ENCODE data around the gene MASP2. TPM values are rescaled to one million over a fixed set of nuclear protein-coding genes. Genes with fewer than 3 reads are reported as not detected.
"Not testable (repeated sequence)": the region's sequence is repeated elsewhere in the genome, so short reads cannot be mapped to it uniquely, and the experiment has no call there.

The MASP2 gene
- total RNA-seq, 1 experiment from 2014 or later = 0.50 TPM

- ChIA-PET POLR2A (no interaction called here), CTCF (no interaction called here)
- Mint-ChIP-seq H3K27me3 (ENCODE audit: insufficient read depth, unreplicated experiment) (no peaks in the 10 kb centered on the region), H3K4me3 (ENCODE audit: unreplicated experiment) (no peak overlapping the region), H3K36me3 (ENCODE audit: insufficient read depth, unreplicated experiment) (peaks cover 73% of the 10 kb centered on the region), H3K4me1 (ENCODE audit: low read depth, unreplicated experiment) (no peaks in the 10 kb centered on the region), H3K9me3 (ENCODE audit: unreplicated experiment) (no peaks in the 10 kb centered on the region), H3K27ac (ENCODE audit: unreplicated experiment) (no peak overlapping the region)
- no peaks in the 10 kb centered on the region for H3K9me3 ChIP-seq
- H3K27me3 ChIP-seq (replicated peaks; ENCODE audit: control insufficient read depth, insufficient read depth, low read length) = no peaks in the 10 kb centered on the region
- H3K4me3 ChIP-seq (ENCODE audit: low read depth, low read length) = no peak overlapping the region
- peaks cover 6% of the 10 kb centered on the region for H3K36me3 ChIP-seq (ENCODE audit: control insufficient read depth, insufficient read depth, low read length)
- no TSS peak for BruUV-seq (replicated peaks)
- DNase-seq = peak in 1 of 2 experiments; percentile 21
- intact Hi-C loops (cut with micrococcal nuclease; ENCODE audit: unreplicated experiment) = no loop called here
- H3K4me1 ChIP-seq = no peaks in the 10 kb centered on the region
- TF ChIP-seq, protein P1, sequence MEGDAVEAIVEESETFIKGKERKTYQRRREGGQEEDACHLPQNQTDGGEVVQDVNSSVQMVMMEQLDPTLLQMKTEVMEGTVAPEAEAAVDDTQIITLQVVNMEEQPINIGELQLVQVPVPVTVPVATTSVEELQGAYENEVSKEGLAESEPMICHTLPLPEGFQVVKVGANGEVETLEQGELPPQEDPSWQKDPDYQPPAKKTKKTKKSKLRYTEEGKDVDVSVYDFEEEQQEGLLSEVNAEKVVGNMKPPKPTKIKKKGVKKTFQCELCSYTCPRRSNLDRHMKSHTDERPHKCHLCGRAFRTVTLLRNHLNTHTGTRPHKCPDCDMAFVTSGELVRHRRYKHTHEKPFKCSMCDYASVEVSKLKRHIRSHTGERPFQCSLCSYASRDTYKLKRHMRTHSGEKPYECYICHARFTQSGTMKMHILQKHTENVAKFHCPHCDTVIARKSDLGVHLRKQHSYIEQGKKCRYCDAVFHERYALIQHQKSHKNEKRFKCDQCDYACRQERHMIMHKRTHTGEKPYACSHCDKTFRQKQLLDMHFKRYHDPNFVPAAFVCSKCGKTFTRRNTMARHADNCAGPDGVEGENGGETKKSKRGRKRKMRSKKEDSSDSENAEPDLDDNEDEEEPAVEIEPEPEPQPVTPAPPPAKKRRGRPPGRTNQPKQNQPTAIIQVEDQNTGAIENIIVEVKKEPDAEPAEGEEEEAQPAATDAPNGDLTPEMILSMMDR (IDR thresholded peaks at IDR 0.05; ENCODE audit: insufficient read depth in 1 of 2, low read depth in 1 of 2, low read length in 1 of 2, severe bottlenecking in 1 of 2, unreplicated experiment in 1 of 2) = no peak
Observed at GRCh38 chr1:11067716-11068599, 20.9 kb upstream of the MASP2 start.

DNA sequence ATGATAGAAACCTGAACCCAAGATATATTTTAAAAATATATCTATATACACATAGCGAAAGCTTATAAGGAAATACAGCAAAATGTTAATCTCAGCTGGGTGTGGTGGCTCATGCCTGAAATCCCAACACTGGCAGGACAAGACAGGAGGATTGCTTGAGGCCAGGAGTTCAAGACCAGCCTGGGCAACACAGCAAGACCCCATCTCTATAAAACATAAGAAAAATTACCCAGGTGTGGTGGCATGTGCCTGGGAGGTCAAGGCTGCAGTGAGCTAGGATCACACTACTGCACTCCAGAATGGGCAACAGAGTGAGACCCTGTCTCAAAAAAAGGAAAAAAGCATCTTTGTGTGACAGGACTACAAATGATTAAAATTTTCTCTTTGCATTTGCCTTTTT, 18.8 kb upstream of the MASP2 start:
- no peaks in the 10 kb centered on the region for H3K27me3 Mint-ChIP-seq (ENCODE audit: insufficient read depth, unreplicated experiment)
- no peaks in the 10 kb centered on the region for H3K4me1 Mint-ChIP-seq (ENCODE audit: low read depth, unreplicated experiment)
- no peaks in the 10 kb centered on the region for H3K9me3 Mint-ChIP-seq (ENCODE audit: unreplicated experiment)
- H3K9me3 ChIP-seq = no peaks in the 10 kb centered on the region
- peaks cover 2% of the 10 kb centered on the region for H3K36me3 ChIP-seq (ENCODE audit: control insufficient read depth, insufficient read depth, low read length)
- no peaks in the 10 kb centered on the region for H3K27me3 ChIP-seq (replicated peaks; ENCODE audit: control insufficient read depth, insufficient read depth, low read length)
- H3K4me3 Mint-ChIP-seq (ENCODE audit: unreplicated experiment) = no peak overlapping the region
- ChIA-PET POLR2A (no interaction called here), CTCF (no interaction called here)
- DNase-seq = no peak
- H3K27ac Mint-ChIP-seq (ENCODE audit: unreplicated experiment) = no peak overlapping the region
- intact Hi-C loops (cut with micrococcal nuclease; ENCODE audit: unreplicated experiment) = no loop called here
- H3K4me3 ChIP-seq (ENCODE audit: low read depth, low read length) = no peak overlapping the region
- H3K36me3 Mint-ChIP-seq (ENCODE audit: insufficient read depth, unreplicated experiment) = peaks cover 65% of the 10 kb centered on the region
- 0 out of 2 replicates have a peak, but pooled peaks cover 4% of the 10 kb centered on the region for H3K4me1 ChIP-seq
- BruUV-seq (replicated peaks) = no TSS peak
- TF ChIP-seq, protein P1 (IDR thresholded peaks at IDR 0.05; ENCODE audit: insufficient read depth in 1 of 2, low read depth in 1 of 2, low read length in 1 of 2, severe bottlenecking in 1 of 2, unreplicated experiment in 1 of 2) = no peak

- H3K27me3 Mint-ChIP-seq (ENCODE audit: insufficient read depth, unreplicated experiment) = no peaks in the 10 kb centered on the region
- no peak for DNase-seq
- no TSS peak for BruUV-seq (replicated peaks)
- H3K9me3 Mint-ChIP-seq (ENCODE audit: unreplicated experiment) = no peaks in the 10 kb centered on the region
- no peak overlapping the region for H3K27ac Mint-ChIP-seq (ENCODE audit: unreplicated experiment)
- Histone ChIP-seq H3K27me3 (replicated peaks; ENCODE audit: control insufficient read depth, insufficient read depth, low read length) (no peaks in the 10 kb centered on the region), H3K36me3 (ENCODE audit: control insufficient read depth, insufficient read depth, low read length) (peaks cover 2% of the 10 kb centered on the region), H3K9me3 (no peaks in the 10 kb centered on the region), H3K4me1 (0 out of 2 replicates have a peak, but pooled peaks cover 6% of the 10 kb centered on the region), H3K4me3 (ENCODE audit: low read depth, low read length) (no peak overlapping the region)
- no peaks in the 10 kb centered on the region for H3K4me1 Mint-ChIP-seq (ENCODE audit: low read depth, unreplicated experiment)
- CTCF ChIA-PET = no interaction called here
- H3K4me3 Mint-ChIP-seq (ENCODE audit: unreplicated experiment) = no peak overlapping the region
- intact Hi-C loops (cut with micrococcal nuclease; ENCODE audit: unreplicated experiment) = no loop called here
- POLR2A ChIA-PET = interaction anchor here (0.7 kb wide), 1 partner anchor 22 kb away, joined by 6 read pairs; no protein-coding TSS in a partner anchor
- TF ChIP-seq, protein P1 (IDR thresholded peaks at IDR 0.05; ENCODE audit: insufficient read depth in 1 of 2, low read depth in 1 of 2, low read length in 1 of 2, severe bottlenecking in 1 of 2, unreplicated experiment in 1 of 2) = no peak
- H3K36me3 Mint-ChIP-seq (ENCODE audit: insufficient read depth, unreplicated experiment) = peaks cover 60% of the 10 kb centered on the region
Observed at GRCh38 chr1:11064942-11065341, 17.9 kb upstream of the MASP2 start.

GRCh38 chr1:11063937-11064537, 17.0 kb upstream of the MASP2 start:
- H3K9me3 ChIP-seq; H3K4me3 ChIP-seq (ENCODE audit: low read depth, low read length); H3K36me3 ChIP-seq (ENCODE audit: control insufficient read depth, insufficient read depth, low read length); H3K4me1 ChIP-seq; BruUV-seq (replicated peaks); H3K4me1 Mint-ChIP-seq (ENCODE audit: low read depth, unreplicated experiment); DNase-seq; H3K27me3 Mint-ChIP-seq (ENCODE audit: insufficient read depth, unreplicated experiment); H3K9me3 Mint-ChIP-seq (ENCODE audit: unreplicated experiment); intact Hi-C loops (cut with micrococcal nuclease; ENCODE audit: unreplicated experiment); POLR2A ChIA-PET; H3K4me3 Mint-ChIP-seq (ENCODE audit: unreplicated experiment); H3K27ac Mint-ChIP-seq (ENCODE audit: unreplicated experiment); H3K27me3 ChIP-seq (replicated peaks; ENCODE audit: control insufficient read depth, insufficient read depth, low read length): not testable (repeated sequence)
- CTCF ChIA-PET = interaction anchor here (0.6 to 1.2 kb wide), 3 partner anchors 27 to 35 kb away, joined by 3 read pairs; partner anchors contain the start of gene EXOSC10
- H3K36me3 Mint-ChIP-seq (ENCODE audit: insufficient read depth, unreplicated experiment) = peaks cover 55% of the 10 kb centered on the region
